GM11168 (cell line): ENCODE data around the gene ZNF804A.
"Not testable (repeated sequence)": the region's sequence is repeated elsewhere in the genome, so short reads cannot be mapped to it uniquely, and the experiment has no call there.

Experiments
- in situ Hi-C: fragments of 300-500 bp; cut with MboI; formaldehyde crosslinking; loops from one replicate; pipeline ENCODE4 v1.12.0; 2022; ENCODE audit warnings: low sequenced_read_pairs; ENCODE audit not compliant: unreplicated experiment

Gene ZNF804A

DNA sequence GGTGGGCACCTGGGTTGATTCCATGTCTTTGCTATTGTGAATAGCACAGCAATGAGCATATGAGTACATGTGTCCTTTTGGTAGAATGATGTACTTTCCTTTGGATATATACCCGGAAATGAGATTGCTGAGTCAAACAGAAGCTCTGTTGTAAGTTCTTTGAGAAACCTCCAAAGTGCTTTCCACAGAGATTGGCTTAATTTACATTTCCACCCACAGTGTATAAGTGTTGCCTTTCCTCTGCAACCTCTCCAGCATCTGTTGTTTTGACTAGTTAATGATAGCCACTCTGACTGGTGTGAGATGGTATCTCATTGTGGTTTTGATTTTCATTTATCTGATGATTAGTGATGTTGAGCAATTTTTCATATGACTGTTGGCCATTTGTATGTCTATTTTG, 194.8 kb downstream of the ZNF804A start:
- in situ Hi-C loops, result no loop called here

DNA sequence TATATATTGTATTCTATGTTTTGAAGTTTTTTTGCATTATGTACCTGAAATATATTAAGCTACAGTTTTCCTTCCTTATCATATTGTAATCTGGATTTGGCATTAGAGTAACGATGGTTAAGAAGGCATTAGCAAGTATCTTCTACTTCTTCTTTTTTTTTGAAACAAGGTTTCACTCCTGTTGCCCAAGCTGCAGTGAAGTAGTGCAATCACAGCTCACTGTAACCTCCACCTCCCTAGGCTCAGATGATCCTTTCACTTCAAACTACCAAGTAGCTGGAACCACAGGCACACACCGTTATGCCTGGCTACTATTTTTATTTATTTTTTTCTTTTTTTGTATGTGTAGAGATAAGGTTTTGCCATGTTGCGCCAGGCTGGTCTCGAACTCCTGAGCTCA, 201.1 kb downstream of the ZNF804A start:
- in situ Hi-C loops, result no loop called here

DNA sequence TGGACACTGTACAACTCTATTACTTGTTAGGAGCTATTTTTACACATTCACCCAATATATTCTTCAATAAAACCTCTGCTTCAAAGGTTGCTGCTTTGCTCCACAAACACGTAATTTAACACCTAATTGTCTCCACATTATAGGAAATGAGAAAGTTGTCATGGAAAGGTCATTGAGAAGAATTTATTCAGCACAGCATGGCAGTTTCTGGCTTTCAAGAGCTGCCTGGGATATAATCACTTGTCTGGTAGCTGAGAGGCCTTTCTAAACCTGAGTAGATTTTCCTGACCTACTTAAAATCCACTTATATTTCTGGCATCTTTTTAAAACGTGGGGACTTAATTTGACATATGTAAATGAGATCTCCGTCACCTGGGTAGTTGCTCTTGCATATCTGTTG, 216.1 kb downstream of the ZNF804A start:
- in situ Hi-C loops, result no loop called here

DNA sequence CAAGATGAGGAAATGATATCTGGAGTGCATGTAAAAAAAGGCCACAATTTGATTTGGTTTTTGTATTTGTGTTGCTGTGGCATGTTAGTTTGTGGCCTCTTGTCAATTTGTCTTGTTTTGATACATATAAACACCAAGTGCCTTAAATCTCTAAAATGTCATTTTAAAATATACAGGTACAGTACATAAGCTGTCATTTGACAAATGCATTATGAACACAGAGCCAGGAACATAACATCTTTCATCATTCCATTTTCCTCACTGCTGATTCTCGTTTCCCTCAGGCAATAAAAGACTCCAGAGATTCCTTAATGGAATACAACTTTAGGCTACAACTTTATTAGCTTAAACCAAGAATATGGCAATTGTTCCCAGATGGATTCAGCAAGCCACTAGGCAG, 217.5 kb downstream of the ZNF804A start:
- in situ Hi-C loops, result no loop called here

DNA sequence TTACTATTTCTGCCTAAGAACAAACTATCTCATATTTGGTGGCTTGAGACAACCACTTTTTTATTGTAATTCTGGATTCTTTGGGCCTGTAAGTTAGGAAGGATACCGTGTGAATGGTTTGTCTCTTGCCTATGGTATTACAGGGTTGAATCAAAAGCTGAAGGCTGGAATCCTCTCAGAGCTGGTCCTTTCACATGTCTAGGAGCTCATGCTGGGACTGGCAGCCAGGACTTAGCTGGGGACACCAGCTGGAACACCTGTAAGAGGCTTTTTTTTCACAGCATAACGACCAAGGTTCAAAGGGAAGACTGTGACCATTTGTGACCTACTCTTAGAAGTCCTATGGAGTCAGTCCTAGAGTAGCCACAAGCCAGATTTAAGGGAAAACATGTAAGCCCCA, 226.3 kb downstream of the ZNF804A start:
- in situ Hi-C loops, result no loop called here

DNA sequence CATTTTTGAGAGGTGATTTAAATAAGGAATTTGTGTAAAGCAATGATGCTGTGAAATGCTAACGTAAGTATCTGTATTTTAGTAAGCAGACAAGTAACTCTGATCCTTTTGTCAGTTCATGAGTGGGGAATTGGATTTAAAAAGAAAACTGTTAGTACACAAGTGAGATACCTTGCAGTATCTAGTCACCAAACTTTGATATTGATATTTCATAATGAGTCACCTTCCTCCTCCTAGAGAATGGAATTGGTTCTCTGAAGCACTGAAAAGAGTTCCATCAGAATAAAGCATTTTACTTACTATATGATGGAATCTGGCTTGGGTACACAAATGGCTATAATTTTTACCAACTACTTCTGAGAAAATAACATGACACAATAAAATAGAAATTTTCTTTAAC, 232.2 kb downstream of the ZNF804A start:
- in situ Hi-C loops, result no loop called here

DNA sequence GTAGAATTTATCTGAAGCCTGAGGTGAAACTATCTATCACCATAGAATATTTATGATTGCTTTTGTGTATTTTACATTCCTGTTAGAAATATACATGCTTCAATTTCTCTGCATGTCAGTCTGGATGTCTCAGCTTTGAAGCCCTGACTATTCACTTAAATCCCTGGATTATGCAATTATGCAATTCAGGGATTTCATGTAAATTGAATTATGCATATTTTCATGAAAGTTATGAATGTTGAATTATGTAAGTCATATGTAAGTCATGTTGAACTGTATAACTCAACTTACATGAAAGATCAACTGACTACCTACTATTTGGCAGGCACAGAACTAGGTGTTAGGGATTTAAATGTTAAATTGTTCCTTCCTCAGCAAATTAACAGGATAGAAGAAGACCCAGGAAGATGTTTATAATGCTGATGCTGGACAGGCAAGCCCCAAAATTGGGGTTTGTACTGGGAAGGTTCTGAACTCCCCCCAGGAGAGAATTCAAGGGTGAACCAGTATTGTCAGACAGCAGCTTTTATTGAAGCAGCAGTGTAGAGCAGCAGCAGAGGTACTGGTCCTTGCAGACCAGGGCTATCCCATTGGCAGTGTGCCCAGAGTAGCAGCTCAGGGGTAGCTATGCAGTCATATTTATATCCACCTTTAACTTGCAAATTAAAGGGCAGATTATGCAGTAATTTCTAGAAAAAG, 236.5 kb downstream of the ZNF804A start:
- in situ Hi-C loops, result no loop called here

DNA sequence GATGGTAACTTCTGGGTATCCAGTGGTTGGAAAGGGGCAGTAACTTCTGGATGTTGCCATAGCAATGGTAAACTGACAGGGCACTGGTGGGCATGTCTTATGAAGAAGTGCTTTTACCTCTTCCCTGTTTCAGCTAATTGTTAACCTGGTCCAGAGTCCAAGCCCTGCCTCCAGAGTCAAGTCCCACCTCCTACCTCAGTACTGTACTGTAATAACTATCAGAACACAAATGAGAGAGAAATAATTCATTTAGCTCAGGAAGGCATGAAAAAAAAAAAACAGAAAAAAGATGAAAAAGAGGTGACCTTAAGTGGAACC, 237.0 kb downstream of the ZNF804A start:
- in situ Hi-C loops, result no loop called here

DNA sequence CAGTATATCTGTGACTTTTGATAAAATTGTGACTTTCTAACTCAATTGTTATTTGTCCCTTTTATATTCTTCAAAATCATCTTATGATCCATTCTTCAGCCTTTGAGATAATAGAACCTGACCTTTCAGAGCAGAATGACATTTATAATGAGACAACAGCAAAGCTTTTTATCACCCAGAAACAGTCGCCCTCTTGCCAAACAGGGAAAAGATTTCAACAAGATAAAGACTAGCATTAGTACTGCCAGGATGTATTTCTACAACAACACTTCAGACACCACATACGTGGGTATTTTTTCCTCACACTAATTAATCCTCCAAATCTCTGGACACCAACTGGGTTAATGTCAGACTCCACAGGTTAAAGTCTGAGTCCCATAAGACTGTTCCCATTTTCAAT, 249.0 kb downstream of the ZNF804A start:
- in situ Hi-C loops, result no loop called here

DNA sequence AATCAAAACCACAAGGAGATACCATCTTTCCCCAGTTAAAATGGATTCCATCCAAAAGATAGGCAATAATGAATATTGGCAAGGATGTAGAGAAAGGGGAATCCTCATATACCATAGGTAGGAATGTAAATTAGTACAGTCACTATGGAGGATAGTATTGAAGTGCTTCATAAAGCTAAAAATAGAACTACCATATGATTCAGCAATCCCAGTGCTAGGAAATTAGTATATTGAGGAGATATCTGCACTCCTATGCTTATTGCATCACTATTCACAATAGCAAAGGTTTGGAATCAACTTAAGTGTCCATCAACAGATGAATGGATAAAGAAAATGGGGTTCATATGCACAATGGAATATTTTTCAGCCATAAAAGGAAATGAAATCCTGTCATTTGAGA, 251.2 kb downstream of the ZNF804A start:
- in situ Hi-C loops, result no loop called here

DNA sequence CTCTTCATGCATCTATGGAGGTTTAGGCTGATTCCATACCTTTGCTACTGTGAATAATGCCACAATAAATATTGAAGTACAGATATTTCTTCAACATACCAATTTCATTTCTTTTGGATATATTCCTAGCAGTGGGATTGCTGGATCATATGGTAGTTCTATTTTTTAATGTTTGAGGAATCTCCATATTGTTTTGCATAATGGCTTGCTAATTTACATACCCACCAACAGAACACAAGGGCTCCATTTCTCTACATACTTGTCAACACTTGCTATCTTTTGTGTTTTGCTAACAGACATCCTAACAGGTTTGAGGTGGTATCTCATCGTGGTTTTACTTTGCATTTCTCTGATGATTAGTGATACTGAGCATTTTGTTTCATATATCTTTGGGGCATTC, 253.2 kb downstream of the ZNF804A start:
- in situ Hi-C loops, result no loop called here

DNA sequence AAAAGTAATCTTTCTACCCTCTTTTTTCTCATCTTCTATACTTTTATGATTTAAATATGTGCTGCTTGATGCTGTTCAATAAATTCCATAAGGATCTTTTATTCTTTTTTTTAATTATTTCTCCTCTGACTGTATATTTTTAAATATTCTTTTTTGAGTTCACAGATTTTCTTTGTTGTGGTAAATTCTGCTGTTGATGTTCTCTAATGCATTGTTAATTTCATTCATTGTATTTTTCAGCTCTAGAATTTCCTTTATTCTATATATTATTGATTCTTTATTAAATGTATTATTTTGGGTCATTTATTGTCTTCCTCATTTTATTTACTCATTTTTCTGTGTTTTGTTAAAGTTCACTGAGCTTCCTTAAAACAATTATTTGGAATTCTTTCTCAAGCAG, 260.9 kb downstream of the ZNF804A start:
- in situ Hi-C loops, result no loop called here

DNA sequence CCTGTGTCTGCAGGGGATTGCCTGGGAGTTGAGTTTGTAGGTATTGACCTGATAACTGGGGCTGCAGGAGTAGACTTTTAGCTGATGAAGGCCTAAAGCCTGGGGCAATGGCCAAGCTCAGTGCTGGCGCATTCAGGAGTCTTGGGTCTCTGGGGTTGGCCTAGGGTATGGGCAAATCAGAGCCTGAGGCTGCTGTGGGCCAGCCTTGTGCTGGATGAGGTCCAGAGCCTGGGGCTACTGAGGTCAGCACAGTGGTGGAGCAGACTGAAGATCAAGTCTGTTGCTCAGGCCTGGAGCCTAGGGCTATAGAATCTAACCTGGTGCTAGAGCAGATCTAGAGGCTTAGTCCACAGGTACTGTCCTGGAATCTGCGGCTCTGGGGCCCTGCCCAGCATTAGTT, 262.4 kb downstream of the ZNF804A start:
- in situ Hi-C loops, result no loop called here

DNA sequence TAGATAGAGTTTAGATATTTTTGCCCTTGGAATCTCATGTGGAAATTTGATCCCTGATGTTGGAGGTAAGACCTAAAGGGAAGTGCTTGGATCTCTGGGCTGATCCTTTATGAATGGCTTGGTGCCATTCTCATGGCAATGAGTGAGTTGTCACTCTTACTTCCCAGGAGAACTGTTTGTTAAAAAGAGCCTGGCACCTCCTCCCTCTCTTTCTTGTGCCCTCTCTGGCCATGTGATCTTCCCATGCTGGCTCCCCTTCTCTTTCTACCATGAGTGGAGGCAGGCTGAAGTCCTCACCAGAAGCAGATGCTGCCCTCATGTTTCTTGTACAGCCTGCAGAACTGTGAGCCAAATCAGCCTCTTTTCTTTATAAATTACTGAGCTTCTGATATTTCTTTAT, 276.9 kb downstream of the ZNF804A start:
- in situ Hi-C loops, result no loop called here

DNA sequence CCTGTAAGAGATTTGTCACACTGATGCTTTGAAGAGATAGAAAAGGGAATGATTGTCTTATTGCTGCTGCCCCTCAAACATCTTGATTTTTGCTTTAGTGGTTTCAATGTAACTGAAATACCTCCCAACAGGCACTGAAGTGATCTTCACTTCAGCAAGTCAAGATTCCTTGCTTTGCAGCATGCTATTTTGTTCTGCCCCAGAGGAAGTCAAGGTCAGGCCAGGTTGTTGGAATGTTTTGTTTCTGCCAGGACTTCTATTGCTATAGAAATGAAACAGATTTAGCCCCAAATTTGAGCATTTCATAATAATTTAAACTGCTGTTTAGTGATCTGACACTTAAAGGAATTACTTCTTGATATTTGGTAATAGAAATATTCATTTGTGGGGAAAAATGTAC, 277.6 kb downstream of the ZNF804A start:
- in situ Hi-C loops, result no loop called here

DNA sequence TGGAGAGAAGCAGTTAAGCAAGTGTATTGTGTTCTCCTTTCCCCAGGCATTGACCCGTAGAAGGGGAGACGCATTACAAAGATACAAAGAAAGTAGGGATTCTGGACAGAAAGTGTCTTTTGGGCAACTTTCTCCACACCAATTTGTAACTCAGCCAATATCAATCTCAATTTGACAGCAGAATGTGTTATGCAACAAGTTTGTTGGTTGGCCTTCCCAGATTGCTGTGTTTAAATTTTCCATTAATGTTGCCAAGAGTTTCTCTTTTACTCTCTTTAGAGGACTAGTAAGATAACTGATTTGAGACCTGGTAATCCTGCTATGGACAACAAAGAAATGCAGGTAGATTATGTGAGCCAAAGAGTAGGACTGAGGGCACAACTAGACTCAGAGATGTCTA, 279.6 kb downstream of the ZNF804A start:
- in situ Hi-C loops, result no loop called here

DNA sequence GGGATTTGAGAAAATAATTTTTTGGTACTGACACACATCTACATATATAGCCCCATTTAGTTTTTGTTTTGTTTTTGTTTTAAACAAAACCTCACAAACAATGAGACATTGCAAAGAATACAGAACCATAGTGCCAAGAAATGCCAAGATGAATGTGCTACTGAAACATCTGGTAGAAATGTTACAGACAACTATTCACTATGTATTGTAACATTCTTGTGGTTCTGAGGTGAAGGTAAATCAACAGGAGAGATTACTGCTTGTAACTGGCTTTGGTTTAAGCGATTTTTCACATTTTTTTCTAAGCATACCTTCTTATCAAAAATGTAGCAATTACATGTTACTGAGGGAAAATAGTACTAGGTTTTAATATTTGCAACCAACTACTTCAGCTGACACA, 281.3 kb downstream of the ZNF804A start:
- in situ Hi-C loops, result no loop called here

DNA sequence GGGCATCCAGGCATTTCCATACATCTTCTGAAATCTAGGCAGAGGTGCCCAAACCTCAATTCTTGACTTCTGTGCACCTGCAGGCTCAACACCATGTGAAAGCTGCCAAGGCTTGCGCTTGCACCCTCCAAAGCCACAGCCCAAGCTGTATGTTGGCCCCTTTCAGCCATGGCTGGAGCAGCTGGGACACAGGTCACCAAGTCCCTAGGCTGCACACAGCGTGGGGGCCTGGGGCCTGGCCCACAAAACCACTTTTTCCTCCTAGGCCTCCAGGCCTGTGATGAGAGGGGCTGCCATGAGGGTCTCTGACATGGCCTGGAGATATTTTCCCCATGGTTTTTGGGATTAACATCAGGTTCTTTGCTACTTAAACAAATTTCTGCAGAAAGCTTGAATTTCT, 288.3 kb downstream of the ZNF804A start:
- in situ Hi-C loops, result not testable (repeated sequence)

DNA sequence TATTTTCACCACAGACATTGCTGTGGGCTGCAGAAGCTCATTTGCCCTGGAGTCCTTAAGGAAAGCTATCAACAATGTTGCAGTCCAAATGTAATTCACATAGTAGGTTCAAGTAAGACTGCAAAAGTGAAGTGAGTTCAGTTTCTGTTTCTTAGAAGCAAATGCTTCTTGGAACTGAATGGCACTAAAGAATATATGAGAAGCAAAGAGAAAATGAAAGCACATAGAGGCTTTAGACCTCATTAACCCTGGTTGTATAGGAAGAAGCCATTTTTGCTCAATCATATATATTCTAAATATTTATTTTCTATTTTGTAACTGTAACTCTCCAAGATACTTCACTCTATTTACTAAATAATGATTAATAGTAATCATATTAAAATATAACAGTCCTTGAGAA, 292.0 kb downstream of the ZNF804A start:
- in situ Hi-C loops, result no loop called here

DNA sequence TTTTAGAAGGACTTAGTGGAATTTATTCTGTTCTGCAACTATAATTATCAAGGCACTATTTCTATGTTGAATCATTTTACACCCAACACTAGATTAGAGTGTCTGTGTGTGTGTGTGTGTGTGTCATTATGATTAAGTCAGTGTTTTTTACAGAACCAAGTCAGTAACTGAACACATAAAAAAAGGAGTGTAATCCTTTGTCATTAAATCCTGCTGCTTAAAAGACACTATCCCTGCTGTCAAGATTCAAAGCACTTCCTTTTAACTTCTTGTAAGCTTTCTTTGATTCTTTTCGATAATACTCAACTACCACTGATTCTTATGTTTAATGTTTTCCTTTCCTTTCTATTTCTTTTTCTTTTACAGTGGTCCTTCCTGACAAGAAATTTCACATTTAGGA, 306.7 kb downstream of the ZNF804A start:
- in situ Hi-C loops, result no loop called here

DNA sequence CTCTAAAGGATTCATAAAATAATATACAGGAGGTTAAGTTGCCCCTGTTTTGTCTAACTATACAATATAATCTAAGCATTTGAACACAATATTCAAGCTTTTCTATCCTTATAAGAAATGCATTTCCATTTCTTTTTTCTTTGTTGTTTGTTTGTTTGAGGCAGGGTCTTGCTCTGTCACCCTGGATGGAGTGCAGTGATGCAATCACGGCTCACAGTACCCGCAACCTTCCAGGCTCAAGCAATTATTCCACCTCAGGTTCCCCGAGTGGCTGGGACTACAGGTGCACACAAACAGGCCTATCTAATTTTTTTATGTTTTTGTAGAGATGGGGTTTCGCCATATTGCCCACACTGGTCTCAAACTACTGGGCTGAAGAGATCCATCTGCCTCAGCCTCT, 307.8 kb downstream of the ZNF804A start:
- in situ Hi-C loops, result no loop called here

DNA sequence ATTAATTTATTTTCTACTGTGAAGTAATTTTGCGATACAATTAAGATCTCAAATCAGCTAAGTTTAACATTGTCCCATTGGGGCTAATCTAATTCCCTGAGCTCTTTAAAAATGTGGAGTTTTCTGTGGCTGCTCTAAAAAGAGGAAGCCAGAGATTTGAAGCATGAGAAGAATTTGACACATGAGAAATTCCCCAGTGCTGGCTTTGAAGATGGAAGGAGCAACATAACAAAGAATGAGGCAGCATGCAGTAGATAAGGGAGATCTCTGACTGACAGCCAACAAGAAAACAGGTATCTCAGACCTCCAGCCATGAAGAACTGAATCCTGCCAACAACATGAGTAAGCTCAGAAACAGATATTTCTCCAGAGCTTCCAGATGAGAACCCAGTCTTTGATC, 308.4 kb downstream of the ZNF804A start:
- in situ Hi-C loops, result no loop called here

DNA sequence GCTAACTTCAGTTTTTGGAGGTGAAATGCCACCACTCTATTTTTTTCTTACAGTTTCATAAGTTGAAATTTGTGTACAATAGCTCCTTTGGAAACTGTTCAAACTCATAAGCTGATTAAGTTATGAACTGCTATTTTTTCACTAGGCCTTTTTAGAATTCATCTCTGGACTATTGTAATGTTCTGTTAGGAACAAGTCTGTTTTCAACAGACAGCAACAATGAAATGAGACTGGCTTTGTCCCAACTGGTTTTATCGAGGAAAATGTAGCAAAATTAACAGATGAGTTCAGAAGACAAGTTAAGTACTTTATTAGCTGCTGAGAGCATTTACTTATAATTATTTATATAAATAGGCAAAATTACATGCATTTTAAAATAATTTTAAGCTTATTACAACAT, 310.6 kb downstream of the ZNF804A start:
- in situ Hi-C loops, result no loop called here
